ENCODE data around the gene VGLL4. TPM values are rescaled to one million over a fixed set of nuclear protein-coding genes. Genes with fewer than 3 reads are reported as not detected.

VGLL4 gene
- total and polyA plus RNA-seq, 2 experiments from 2014 or later: 30.9 to 46.5 TPM

- Histone ChIP-seq H4K20me1 (ENCODE audit: insufficient read depth) (peaks cover 5% of the 10 kb centered on the region; the same call in 1 of the 2 replicates), H3K36me3 (ENCODE audit: low read depth) (peaks cover 5% of the 10 kb centered on the region; the same call in 1 of the 2 replicates), H3F3A (ENCODE audit: insufficient read depth) (peaks cover 46% of the 10 kb centered on the region), H3K4me2 (ENCODE audit: unreplicated experiment) (no peak overlapping the region), H3K79me2 (ENCODE audit: insufficient read depth) (peaks cover 100% of the 10 kb centered on the region), H3K9me2 (ENCODE audit: insufficient read depth) (no peaks in the 10 kb centered on the region), H3K4me3 (no peak overlapping the region), H3K4me1 (ENCODE audit: insufficient read depth) (peaks cover 48% of the 10 kb centered on the region), H3K27me3 (replicated peaks; ENCODE audit: insufficient read depth) (no peaks in the 10 kb centered on the region), H3K9me3 (ENCODE audit: low read depth) (no peaks in the 10 kb centered on the region), H3K9ac (no peak overlapping the region), H2AFZ (no peak overlapping the region), H3K27ac (peak overlapping the region; percentile 21; the same call in 1 of the 2 replicates)
- 79 to 86% methylated on average over 2 of the region's 2 CpGs for WGBS, 2 experiments (ENCODE audit: low coverage in 1 of 2, low lambda C conversion rate in 2 of 2, missing lambda C conversion rate in 2 of 2)
- DNase-seq: no peak
- TF ChIP-seq EZH2phosphoT487 (IDR thresholded peaks at IDR 0.05; ENCODE audit: insufficient read depth, low read depth) (no peak), EZH2 (IDR thresholded peaks at IDR 0.05; ENCODE audit: insufficient read depth, poor library complexity, severe bottlenecking) (no peak)
- in situ Hi-C loops (cut with MboI): no loop called here
These were observed 63.1 kb downstream of the VGLL4 start for GRCh38 chr3:11580645-11581044.

GRCh38 chr3:11578169-11578568 is 65.5 kb downstream of the VGLL4 start:
- DNase-seq: no peak

GRCh38 chr3:11576453-11576852 is 67.3 kb downstream of the VGLL4 start:
- peak; percentile 26 for DNase-seq
- Histone ChIP-seq H3K79me2 (ENCODE audit: insufficient read depth) (peaks cover 100% of the 10 kb centered on the region), H3K4me2 (ENCODE audit: unreplicated experiment) (no peak overlapping the region), H3K36me3 (ENCODE audit: low read depth) (peaks cover 5% of the 10 kb centered on the region; the same call in 1 of the 2 replicates), H3K9me3 (ENCODE audit: low read depth) (no peaks in the 10 kb centered on the region), H3K4me3 (no peak overlapping the region), H3K9ac (peak overlapping the region; percentile 22; the same call in 1 of the 2 replicates), H3K27me3 (replicated peaks; ENCODE audit: insufficient read depth) (no peaks in the 10 kb centered on the region), H3F3A (ENCODE audit: insufficient read depth) (peaks cover 26% of the 10 kb centered on the region), H3K9me2 (ENCODE audit: insufficient read depth) (no peaks in the 10 kb centered on the region), H3K4me1 (ENCODE audit: insufficient read depth) (peaks cover 10% of the 10 kb centered on the region), H3K27ac (peak overlapping the region; percentile 6; the same call in 1 of the 2 replicates), H2AFZ (no peak overlapping the region), H4K20me1 (ENCODE audit: insufficient read depth) (0 out of 2 replicates have a peak, but pooled peaks cover 5% of the 10 kb centered on the region)
- in situ Hi-C loops (cut with MboI): no loop called here
- TF ChIP-seq EZH2 (IDR thresholded peaks at IDR 0.05; ENCODE audit: insufficient read depth, poor library complexity, severe bottlenecking) (no peak), EZH2phosphoT487 (IDR thresholded peaks at IDR 0.05; ENCODE audit: insufficient read depth, low read depth) (no peak)
- 50 to 53% methylated on average over 9 of the region's 9 CpGs for WGBS, 2 experiments (ENCODE audit: low coverage in 1 of 2, low lambda C conversion rate in 2 of 2, missing lambda C conversion rate in 2 of 2)

More at GRCh38 chr3:11578169-11578568, 65.5 kb downstream of the VGLL4 start:
- H4K20me1 ChIP-seq (ENCODE audit: insufficient read depth): peaks cover 5% of the 10 kb centered on the region; the same call in 1 of the 2 replicates
- no peak overlapping the region for H3K27ac ChIP-seq
- H3K9ac ChIP-seq: no peak overlapping the region
- no peaks in the 10 kb centered on the region for H3K27me3 ChIP-seq (replicated peaks; ENCODE audit: insufficient read depth)
- no peaks in the 10 kb centered on the region for H3K9me3 ChIP-seq (ENCODE audit: low read depth)
- H3K4me1 ChIP-seq (ENCODE audit: insufficient read depth): peaks cover 26% of the 10 kb centered on the region
- H3K4me3 ChIP-seq: no peak overlapping the region
- H3K4me2 ChIP-seq (ENCODE audit: unreplicated experiment): no peak overlapping the region
- in situ Hi-C loops (cut with MboI): no loop called here
- no peaks in the 10 kb centered on the region for H3K9me2 ChIP-seq (ENCODE audit: insufficient read depth)
- H3K79me2 ChIP-seq (ENCODE audit: insufficient read depth): peaks cover 100% of the 10 kb centered on the region
- H3F3A ChIP-seq (ENCODE audit: insufficient read depth): peaks cover 41% of the 10 kb centered on the region
- H3K36me3 ChIP-seq (ENCODE audit: low read depth): peaks cover 5% of the 10 kb centered on the region; the same call in 1 of the 2 replicates
- WGBS, 2 experiments (ENCODE audit: low coverage in 1 of 2, low lambda C conversion rate in 2 of 2, missing lambda C conversion rate in 2 of 2): 89 to 90% methylated on average over 8 of the region's 8 CpGs
- TF ChIP-seq EZH2phosphoT487 (IDR thresholded peaks at IDR 0.05; ENCODE audit: insufficient read depth, low read depth) (no peak), EZH2 (IDR thresholded peaks at IDR 0.05; ENCODE audit: insufficient read depth, poor library complexity, severe bottlenecking) (no peak)
- no peak overlapping the region for H2AFZ ChIP-seq

GRCh38 chr3:11575677-11576076 is 68.0 kb downstream of the VGLL4 start:
- no peak for TF ChIP-seq EZH2 (IDR thresholded peaks at IDR 0.05; ENCODE audit: insufficient read depth, poor library complexity, severe bottlenecking)
- TF ChIP-seq EZH2phosphoT487 (IDR thresholded peaks at IDR 0.05; ENCODE audit: insufficient read depth, low read depth): no peak
- Histone ChIP-seq H3K9me3 (ENCODE audit: low read depth) (no peaks in the 10 kb centered on the region), H3K9ac (no peak overlapping the region), H3K4me2 (ENCODE audit: unreplicated experiment) (no peak overlapping the region), H3K9me2 (ENCODE audit: insufficient read depth) (no peaks in the 10 kb centered on the region), H3K79me2 (ENCODE audit: insufficient read depth) (peaks cover 100% of the 10 kb centered on the region), H4K20me1 (ENCODE audit: insufficient read depth) (0 out of 2 replicates have a peak, but pooled peaks cover 5% of the 10 kb centered on the region), H3K4me1 (ENCODE audit: insufficient read depth) (peaks cover 9% of the 10 kb centered on the region), H3F3A (ENCODE audit: insufficient read depth) (peaks cover 19% of the 10 kb centered on the region), H3K36me3 (ENCODE audit: low read depth) (peaks cover 5% of the 10 kb centered on the region; the same call in 1 of the 2 replicates), H3K4me3 (no peak overlapping the region), H3K27ac (no peak overlapping the region), H2AFZ (no peak overlapping the region), H3K27me3 (replicated peaks; ENCODE audit: insufficient read depth) (no peaks in the 10 kb centered on the region)
- 86% methylated on average over 10 of the region's 10 CpGs for WGBS, 2 experiments (ENCODE audit: low coverage in 1 of 2, low lambda C conversion rate in 2 of 2, missing lambda C conversion rate in 2 of 2)
- no peak for DNase-seq
- in situ Hi-C loops (cut with MboI): no loop called here

Measured in GM23248 (cell line).